ENCODE measurements around the gene PSMB2. TPM values are rescaled to one million over a fixed set of nuclear protein-coding genes. Genes with fewer than 3 reads are reported as not detected.

The PSMB2 gene
- total RNA-seq, 1 experiment from 2014 or later, result 122 TPM

- H3K9me3 ChIP-seq (ENCODE audit: control insufficient read depth in 1 of 2, insufficient read depth in 1 of 2, low read depth in 1 of 2, low read length in 2 of 2), result no peaks in the 10 kb centered on the region
- H3K4me3 ChIP-seq (replicated peaks in 1 of 2; ENCODE audit: low read depth in 1 of 2, low read length in 2 of 2), result peak overlapping the region; percentile 78 to 89
- H3K36me3 ChIP-seq (ENCODE audit: control insufficient read depth in 1 of 2, insufficient read depth in 2 of 2, low read length in 2 of 2), result peaks cover 6 to 9% of the 10 kb centered on the region in 2 experiments
- H3K9ac ChIP-seq (ENCODE audit: low read length), result peak overlapping the region; percentile 85
- no peak for DNase-seq (ENCODE audit: low read depth, low spot score)
- H2AFZ ChIP-seq (ENCODE audit: low read depth, low read length, poor library complexity, severe bottlenecking), result no peak overlapping the region
- CTCF ChIA-PET, result interaction anchor here (1.0 to 1.5 kb wide), 3 partner anchors 108 to 210 kb away, joined by 3 to 4 read pairs (median 4); no protein-coding TSS in a partner anchor
- RAD21 ChIA-PET (ENCODE audit: low non-redundant PET in 1 of 2, low total read pairs in 2 of 2, uncharacterized antibody in 2 of 2, unreplicated experiment in 2 of 2), result interaction anchor here in 1 of 2 experiments (0.6 kb wide), 2 partner anchors 120 to 157 kb away, joined by 4 read pairs; no protein-coding TSS in a partner anchor
- intact Hi-C loops (cut with micrococcal nuclease), result no loop called here
- H3K4me1 ChIP-seq (ENCODE audit: control insufficient read depth in 1 of 2, insufficient read depth in 2 of 2, low read length in 2 of 2), result peaks cover 8 to 19% of the 10 kb centered on the region in 2 experiments; a peak in 3 of 4 replicates
- ATAC-seq, result no peak
- peaks cover 37% of the 10 kb centered on the region for H3K79me2 ChIP-seq (ENCODE audit: insufficient read depth, low read length)
- H3K27me3 ChIP-seq (ENCODE audit: insufficient read depth, low read length), result no peaks in the 10 kb centered on the region
- no peaks in the 10 kb centered on the region for H3K9me2 ChIP-seq (ENCODE audit: insufficient read depth)
- peak overlapping the region; percentile 84; the same call in 1 of the 2 replicates for H3K27ac ChIP-seq (ENCODE audit: low read depth, low read length)
- H3K4me2 ChIP-seq (ENCODE audit: low read length), result peak overlapping the region; percentile 85
- POLR2A ChIA-PET, result no interaction called here
- no peaks in the 10 kb centered on the region for H4K20me1 ChIP-seq (ENCODE audit: insufficient read depth)
- no TSS peak for BruUV-seq (replicated peaks)
- TF ChIP-seq, protein P1, sequence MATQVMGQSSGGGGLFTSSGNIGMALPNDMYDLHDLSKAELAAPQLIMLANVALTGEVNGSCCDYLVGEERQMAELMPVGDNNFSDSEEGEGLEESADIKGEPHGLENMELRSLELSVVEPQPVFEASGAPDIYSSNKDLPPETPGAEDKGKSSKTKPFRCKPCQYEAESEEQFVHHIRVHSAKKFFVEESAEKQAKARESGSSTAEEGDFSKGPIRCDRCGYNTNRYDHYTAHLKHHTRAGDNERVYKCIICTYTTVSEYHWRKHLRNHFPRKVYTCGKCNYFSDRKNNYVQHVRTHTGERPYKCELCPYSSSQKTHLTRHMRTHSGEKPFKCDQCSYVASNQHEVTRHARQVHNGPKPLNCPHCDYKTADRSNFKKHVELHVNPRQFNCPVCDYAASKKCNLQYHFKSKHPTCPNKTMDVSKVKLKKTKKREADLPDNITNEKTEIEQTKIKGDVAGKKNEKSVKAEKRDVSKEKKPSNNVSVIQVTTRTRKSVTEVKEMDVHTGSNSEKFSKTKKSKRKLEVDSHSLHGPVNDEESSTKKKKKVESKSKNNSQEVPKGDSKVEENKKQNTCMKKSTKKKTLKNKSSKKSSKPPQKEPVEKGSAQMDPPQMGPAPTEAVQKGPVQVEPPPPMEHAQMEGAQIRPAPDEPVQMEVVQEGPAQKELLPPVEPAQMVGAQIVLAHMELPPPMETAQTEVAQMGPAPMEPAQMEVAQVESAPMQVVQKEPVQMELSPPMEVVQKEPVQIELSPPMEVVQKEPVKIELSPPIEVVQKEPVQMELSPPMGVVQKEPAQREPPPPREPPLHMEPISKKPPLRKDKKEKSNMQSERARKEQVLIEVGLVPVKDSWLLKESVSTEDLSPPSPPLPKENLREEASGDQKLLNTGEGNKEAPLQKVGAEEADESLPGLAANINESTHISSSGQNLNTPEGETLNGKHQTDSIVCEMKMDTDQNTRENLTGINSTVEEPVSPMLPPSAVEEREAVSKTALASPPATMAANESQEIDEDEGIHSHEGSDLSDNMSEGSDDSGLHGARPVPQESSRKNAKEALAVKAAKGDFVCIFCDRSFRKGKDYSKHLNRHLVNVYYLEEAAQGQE (IDR thresholded peaks at IDR 0.05; ENCODE audit: low read depth), result no peak
- no peak for TF ChIP-seq SP1 (IDR thresholded peaks at IDR 0.05; ENCODE audit: low read depth)
- no peak for TF ChIP-seq ELF1 (IDR thresholded peaks at IDR 0.05; ENCODE audit: borderline replicate concordance, low read depth)
- no peak for TF ChIP-seq RAD21 (IDR thresholded peaks at IDR 0.05; ENCODE audit: low read depth)
- no peak for TF ChIP-seq CEBPB (IDR thresholded peaks at IDR 0.05; ENCODE audit: low read depth)
- TF ChIP-seq EZH2 (IDR thresholded peaks at IDR 0.05), result no peak
- no peak for TF ChIP-seq EGR1 (IDR thresholded peaks at IDR 0.05; ENCODE audit: low read depth)
- no peak for TF ChIP-seq JUND (IDR thresholded peaks at IDR 0.05)
- TF ChIP-seq YY1 (IDR thresholded peaks at IDR 0.05; ENCODE audit: extremely low read depth, insufficient replicate concordance, low read depth, low read length), result no peak
- TF ChIP-seq POLR2AphosphoS5 (IDR thresholded peaks at IDR 0.05; ENCODE audit: low read depth, low read length), result no peak
- no peak for TF ChIP-seq EZH2phosphoT487 (IDR thresholded peaks at IDR 0.05; ENCODE audit: borderline replicate concordance)
- TF ChIP-seq TCF7L2 (IDR thresholded peaks at IDR 0.05; ENCODE audit: borderline replicate concordance, extremely low read depth, insufficient read depth, insufficient read length), result no peak
- TF ChIP-seq ZFX (IDR thresholded peaks at IDR 0.05), result no peak
- TF ChIP-seq ATF3 (IDR thresholded peaks at IDR 0.05), result no peak
- TF ChIP-seq, protein P2, sequence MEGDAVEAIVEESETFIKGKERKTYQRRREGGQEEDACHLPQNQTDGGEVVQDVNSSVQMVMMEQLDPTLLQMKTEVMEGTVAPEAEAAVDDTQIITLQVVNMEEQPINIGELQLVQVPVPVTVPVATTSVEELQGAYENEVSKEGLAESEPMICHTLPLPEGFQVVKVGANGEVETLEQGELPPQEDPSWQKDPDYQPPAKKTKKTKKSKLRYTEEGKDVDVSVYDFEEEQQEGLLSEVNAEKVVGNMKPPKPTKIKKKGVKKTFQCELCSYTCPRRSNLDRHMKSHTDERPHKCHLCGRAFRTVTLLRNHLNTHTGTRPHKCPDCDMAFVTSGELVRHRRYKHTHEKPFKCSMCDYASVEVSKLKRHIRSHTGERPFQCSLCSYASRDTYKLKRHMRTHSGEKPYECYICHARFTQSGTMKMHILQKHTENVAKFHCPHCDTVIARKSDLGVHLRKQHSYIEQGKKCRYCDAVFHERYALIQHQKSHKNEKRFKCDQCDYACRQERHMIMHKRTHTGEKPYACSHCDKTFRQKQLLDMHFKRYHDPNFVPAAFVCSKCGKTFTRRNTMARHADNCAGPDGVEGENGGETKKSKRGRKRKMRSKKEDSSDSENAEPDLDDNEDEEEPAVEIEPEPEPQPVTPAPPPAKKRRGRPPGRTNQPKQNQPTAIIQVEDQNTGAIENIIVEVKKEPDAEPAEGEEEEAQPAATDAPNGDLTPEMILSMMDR (IDR thresholded peaks at IDR 0.05 in 2 of 3, conservative IDR thresholded peaks at IDR 0.05 in 1 of 3; ENCODE audit: borderline replicate concordance in 1 of 3, insufficient read depth in 1 of 3, low read depth in 2 of 3, low read length in 2 of 3), result no peak
- TF ChIP-seq ZBTB33 (IDR thresholded peaks at IDR 0.05; ENCODE audit: extremely low read depth, insufficient replicate concordance, low read length), result no peak
- no peak for TF ChIP-seq CBX3 (IDR thresholded peaks at IDR 0.05; ENCODE audit: low read depth)
- TF ChIP-seq FOSL1 (IDR thresholded peaks at IDR 0.05; ENCODE audit: low read depth), result no peak
These were observed 82.7 kb downstream of the PSMB2 start for GRCh38 chr1:35558374-35559316.

Data from HCT116 (cell line).